Activated CD8-positive, alpha-beta T cell treated with anti-CD3 and anti-CD28 coated beads for 36 hours (primary cell): Measurements from ENCODE around the gene STPG2. TPM values are rescaled to one million over a fixed set of nuclear protein-coding genes. Genes with fewer than 3 reads are reported as not detected.
"Not testable (repeated sequence)": the region's sequence is repeated elsewhere in the genome, so short reads cannot be mapped to it uniquely, and the experiment has no call there.

Experiments
- ATAC-seq: fragments of 200-7000 bp; cut with Tn5 transposase; one replicate; pipeline ENCODE4 v1.10.0; 2021; ENCODE audit warnings: mild to moderate bottlenecking, moderate library complexity
- CTCF ChIA-PET: fragments of 350-600 bp; sonication (Branson Sonifier 250); formaldehyde crosslinking; loops from one replicate; lab custom pipeline; 2021; ENCODE audit warnings: antibody characterized with exemption; lab: Charles Lee
- POLR2A ChIA-PET: fragments of 350-600 bp; sonication (Branson Sonifier 250); formaldehyde crosslinking; loops from one replicate; lab custom pipeline; 2021; ENCODE audit warnings: antibody characterized with exemption; lab: Charles Lee
- DNase-seq: peaks from one replicate; pipeline ENCODE4 v3.0.0-alpha.2; 2020
- H3K27ac Mint-ChIP-seq: one replicate; pipeline ENCODE4 v1.8.0; 2021; ENCODE audit warnings: mild to moderate bottlenecking, mixed read lengths
- H3K27me3 Mint-ChIP-seq: one replicate; pipeline ENCODE4 v1.8.0; 2021; ENCODE audit warnings: mixed read lengths
- H3K36me3 Mint-ChIP-seq: one replicate; pipeline ENCODE4 v1.8.0; 2021; ENCODE audit warnings: low read depth, mixed read lengths
- H3K4me1 Mint-ChIP-seq: one replicate; pipeline ENCODE4 v1.8.0; 2021; ENCODE audit warnings: low read depth, mixed read lengths
- H3K4me3 Mint-ChIP-seq: one replicate; pipeline ENCODE4 v1.8.0; 2021; ENCODE audit warnings: mild to moderate bottlenecking, moderate library complexity, mixed read lengths
- H3K9me3 Mint-ChIP-seq: one replicate; pipeline ENCODE4 v1.8.0; 2021; ENCODE audit warnings: mixed read lengths
- intact Hi-C: fragments of 100-400 bp; cut with micrococcal nuclease; formaldehyde crosslinking; loops from one replicate; pipeline ENCODE4 v1.10.0; 2022
- total RNA-seq, 2 experiments: library from RNA; stranded (reverse); gene quantifications; one replicate each; pipeline ENCODE4 v1.2.3, GENCODE V29; 2021
- TF ChIP-seq, protein P1 (sequence below): fragments of 200-600 bp; IDR thresholded peaks from one replicate; pipeline ENCODE4 v1.8.0; 2022; ENCODE audit warnings: antibody characterized with exemption, mild to moderate bottlenecking

Gene STPG2
- total RNA-seq, 2 experiments from 2014 or later, result 0.16 to 0.18 TPM

GRCh38 chr4:97558204-97558778 is 585.0 kb downstream of the STPG2 start:
- Mint-ChIP-seq H3K4me1 (no peaks in the 10 kb centered on the region), H3K27ac (no peak overlapping the region), H3K27me3 (no peaks in the 10 kb centered on the region), H3K36me3 (no peaks in the 10 kb centered on the region), H3K4me3 (no peak overlapping the region), H3K9me3 (peaks cover 11% of the 10 kb centered on the region)
- ATAC-seq, result no peak
- TF ChIP-seq, protein P1, sequence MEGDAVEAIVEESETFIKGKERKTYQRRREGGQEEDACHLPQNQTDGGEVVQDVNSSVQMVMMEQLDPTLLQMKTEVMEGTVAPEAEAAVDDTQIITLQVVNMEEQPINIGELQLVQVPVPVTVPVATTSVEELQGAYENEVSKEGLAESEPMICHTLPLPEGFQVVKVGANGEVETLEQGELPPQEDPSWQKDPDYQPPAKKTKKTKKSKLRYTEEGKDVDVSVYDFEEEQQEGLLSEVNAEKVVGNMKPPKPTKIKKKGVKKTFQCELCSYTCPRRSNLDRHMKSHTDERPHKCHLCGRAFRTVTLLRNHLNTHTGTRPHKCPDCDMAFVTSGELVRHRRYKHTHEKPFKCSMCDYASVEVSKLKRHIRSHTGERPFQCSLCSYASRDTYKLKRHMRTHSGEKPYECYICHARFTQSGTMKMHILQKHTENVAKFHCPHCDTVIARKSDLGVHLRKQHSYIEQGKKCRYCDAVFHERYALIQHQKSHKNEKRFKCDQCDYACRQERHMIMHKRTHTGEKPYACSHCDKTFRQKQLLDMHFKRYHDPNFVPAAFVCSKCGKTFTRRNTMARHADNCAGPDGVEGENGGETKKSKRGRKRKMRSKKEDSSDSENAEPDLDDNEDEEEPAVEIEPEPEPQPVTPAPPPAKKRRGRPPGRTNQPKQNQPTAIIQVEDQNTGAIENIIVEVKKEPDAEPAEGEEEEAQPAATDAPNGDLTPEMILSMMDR, result no peak
- ChIA-PET POLR2A (no interaction called here), CTCF (no interaction called here)
- intact Hi-C loops, result no loop called here
- DNase-seq, result no peak

- H3K9me3 Mint-ChIP-seq, H3K27me3 Mint-ChIP-seq, ATAC-seq, H3K4me3 Mint-ChIP-seq, H3K27ac Mint-ChIP-seq, DNase-seq, H3K4me1 Mint-ChIP-seq, POLR2A ChIA-PET, CTCF ChIA-PET, intact Hi-C loops, H3K36me3 Mint-ChIP-seq: not testable (repeated sequence)
These were observed 592.6 kb downstream of the STPG2 start for GRCh38 chr4:97550637-97551036.

- no peaks in the 10 kb centered on the region for H3K27me3 Mint-ChIP-seq
- H3K4me1 Mint-ChIP-seq, result no peaks in the 10 kb centered on the region
- ATAC-seq (no peak), DNase-seq (no peak)
- intact Hi-C loops, result no loop called here
- POLR2A ChIA-PET, result no interaction called here
- peaks cover 4% of the 10 kb centered on the region for H3K9me3 Mint-ChIP-seq
- CTCF ChIA-PET, result no interaction called here
- no peak overlapping the region for H3K27ac Mint-ChIP-seq
- H3K36me3 Mint-ChIP-seq, result no peaks in the 10 kb centered on the region
- no peak overlapping the region for H3K4me3 Mint-ChIP-seq
- TF ChIP-seq, protein P1, result no peak
These were observed 594.2 kb downstream of the STPG2 start for GRCh38 chr4:97548943-97549583.

- TF ChIP-seq, protein P1, result no peak
- H3K9me3 Mint-ChIP-seq, result peaks cover 4% of the 10 kb centered on the region
These were observed 595.1 kb downstream of the STPG2 start for GRCh38 chr4:97548186-97548585.

GRCh38 chr4:97531351-97531750 is 611.9 kb downstream of the STPG2 start:
- no peaks in the 10 kb centered on the region for H3K4me1 Mint-ChIP-seq
- no peaks in the 10 kb centered on the region for H3K27me3 Mint-ChIP-seq
- no peak for DNase-seq
- H3K27ac Mint-ChIP-seq, result no peak overlapping the region
- H3K36me3 Mint-ChIP-seq, result no peaks in the 10 kb centered on the region
- peaks cover 6% of the 10 kb centered on the region for H3K9me3 Mint-ChIP-seq
- ATAC-seq, result no peak
- CTCF ChIA-PET, result no interaction called here
- POLR2A ChIA-PET, result no interaction called here
- no peak overlapping the region for H3K4me3 Mint-ChIP-seq
- intact Hi-C loops, result no loop called here
- TF ChIP-seq, protein P1, result no peak

More at GRCh38 chr4:97548186-97548585, 595.1 kb downstream of the STPG2 start:
- no peaks in the 10 kb centered on the region for H3K4me1 Mint-ChIP-seq
- H3K36me3 Mint-ChIP-seq, result no peaks in the 10 kb centered on the region
- no peak for ATAC-seq
- CTCF ChIA-PET, result interaction anchor here (0.6 kb wide), 1 partner anchor 38 kb away, joined by 3 read pairs; no protein-coding TSS in a partner anchor
- H3K27ac Mint-ChIP-seq, result no peak overlapping the region
- DNase-seq, result no peak
- H3K4me3 Mint-ChIP-seq, result no peak overlapping the region
- POLR2A ChIA-PET, result no interaction called here
- intact Hi-C loops, result no loop called here
- no peaks in the 10 kb centered on the region for H3K27me3 Mint-ChIP-seq
